GM21825 (cell line): ENCODE measurements around the gene SAMD1.

Source experiments
- ATAC-seq: cut with Tn5 transposase; IDR thresholded peaks from one replicate; pipeline ENCODE4 v1.9.1; 2021; ENCODE audit warnings: mild to moderate bottlenecking, moderate library complexity; ENCODE audit not compliant: unreplicated experiment

Gene SAMD1

DNA sequence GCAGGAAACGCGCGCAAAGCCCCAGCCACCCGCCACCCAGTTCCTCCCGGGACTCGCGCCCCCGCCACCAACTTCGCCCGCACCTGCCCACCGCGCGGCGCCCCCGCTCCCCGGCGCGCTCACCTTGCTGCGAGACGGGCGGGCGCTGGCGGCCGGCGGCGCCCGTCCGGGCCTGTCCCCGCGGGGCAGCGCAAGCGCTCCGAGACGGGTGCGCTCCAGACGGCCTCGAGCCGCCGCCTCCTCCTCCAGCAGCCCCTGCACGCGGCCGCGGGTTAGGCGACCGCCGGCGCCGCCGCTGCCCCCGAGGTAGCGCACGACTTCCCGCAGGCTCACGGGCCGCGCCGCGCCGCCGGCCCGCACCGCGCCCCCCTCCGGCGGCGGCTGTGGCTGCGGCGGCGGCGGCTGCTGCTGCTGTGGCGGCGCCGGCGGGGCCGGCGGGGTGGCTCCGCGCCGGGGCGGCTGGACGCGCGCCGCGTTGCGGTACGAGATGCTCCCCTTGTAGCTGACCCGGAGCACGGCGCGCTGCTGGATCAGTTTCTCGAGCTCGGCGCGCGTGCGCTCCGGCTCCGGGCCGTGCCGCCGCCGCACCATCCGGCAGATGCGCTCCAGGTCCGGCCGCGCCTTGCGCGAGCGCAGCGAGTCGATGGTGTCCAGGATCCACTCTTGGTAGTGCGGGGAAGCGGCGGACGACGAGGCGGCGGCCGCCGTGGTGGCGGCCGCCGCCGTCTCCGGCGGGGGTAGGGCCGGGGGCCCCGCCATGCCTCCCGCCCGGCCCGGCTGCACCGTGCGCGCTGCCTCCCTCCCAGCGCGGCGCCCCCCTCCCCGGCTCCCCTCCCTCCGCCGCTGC lies 666 bp downstream of the SAMD1 start:
- ATAC-seq = no peak

DNA sequence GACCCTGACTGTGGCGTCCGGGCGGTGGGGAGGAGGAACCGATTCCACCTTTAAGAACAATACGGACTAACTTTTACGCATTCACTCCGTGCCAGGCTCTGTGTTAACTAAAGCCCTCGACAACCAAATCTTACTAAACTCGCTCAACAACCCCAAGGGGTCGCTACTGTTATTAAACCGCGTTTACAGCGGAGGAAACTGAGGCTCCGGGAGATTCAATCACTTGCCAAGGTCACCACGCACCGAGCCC lies 1.2 kb downstream of the SAMD1 start:
- no peak for ATAC-seq

DNA sequence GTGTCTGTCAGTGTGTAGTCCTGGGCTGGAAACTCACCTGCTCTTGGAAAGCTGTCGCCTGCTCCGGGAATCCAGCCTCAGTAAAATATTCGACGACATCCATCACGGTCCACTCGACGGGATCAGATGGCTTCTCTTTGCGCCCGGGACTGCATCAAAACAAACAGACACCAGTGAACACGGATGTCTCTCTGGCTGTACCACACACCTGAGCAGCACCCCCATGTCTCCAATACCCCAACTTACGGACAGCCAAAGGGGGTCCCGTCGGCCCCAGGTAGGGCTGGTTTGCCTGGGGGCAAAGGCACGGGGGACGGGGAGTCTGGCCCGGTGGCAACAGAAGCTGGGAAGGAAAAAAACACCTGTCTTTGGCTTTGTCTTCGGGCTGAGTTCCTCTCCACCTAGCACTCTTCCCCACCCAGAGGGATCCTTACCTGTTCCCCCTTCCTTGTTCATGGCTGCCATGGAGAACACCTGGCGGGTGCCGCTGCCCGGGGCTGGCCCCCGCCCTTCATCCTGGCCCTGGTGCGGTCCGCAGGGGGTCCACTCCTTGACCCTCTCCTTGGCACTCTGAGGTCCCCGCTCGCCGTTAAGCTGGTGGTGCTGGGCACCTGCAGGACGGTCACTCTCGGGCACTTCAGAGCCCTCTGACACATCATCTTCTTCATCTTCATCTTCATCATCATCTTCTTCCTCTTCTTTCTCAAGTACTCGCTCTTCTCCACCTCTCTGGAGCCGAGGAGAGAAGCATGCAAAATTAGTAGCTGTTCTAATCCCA lies 1.7 kb downstream of the SAMD1 start:
- no peak for ATAC-seq

DNA sequence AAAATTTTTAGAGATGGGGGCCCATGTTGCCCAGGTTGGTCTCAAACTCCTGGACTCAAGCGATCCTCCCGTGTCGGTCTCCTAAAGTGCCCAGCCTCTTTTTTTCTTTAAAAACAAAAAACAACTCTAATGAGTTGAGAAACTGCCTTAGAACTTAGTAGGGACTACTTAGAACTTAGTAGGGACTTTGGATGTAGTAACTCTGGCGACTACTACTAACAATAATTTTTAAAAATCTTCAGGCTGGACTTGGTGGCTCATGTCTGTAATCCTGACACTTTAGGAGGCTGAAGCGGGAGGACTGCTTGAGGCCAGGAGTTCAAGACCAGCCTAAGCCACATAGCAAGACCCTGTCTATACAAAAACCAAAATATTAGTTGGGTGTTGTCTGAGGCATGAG lies 4.5 kb downstream of the SAMD1 start:
- no peak for ATAC-seq

- no peak for ATAC-seq
These were observed 5.1 kb downstream of the SAMD1 start, which contains the start of gene C19orf67 for GRCh38 chr19:14085309-14085995. Gene C19orf67 (minus strand): TSS chr19:14085783. CDS start chr19:14085627, 156 bp downstream.

DNA sequence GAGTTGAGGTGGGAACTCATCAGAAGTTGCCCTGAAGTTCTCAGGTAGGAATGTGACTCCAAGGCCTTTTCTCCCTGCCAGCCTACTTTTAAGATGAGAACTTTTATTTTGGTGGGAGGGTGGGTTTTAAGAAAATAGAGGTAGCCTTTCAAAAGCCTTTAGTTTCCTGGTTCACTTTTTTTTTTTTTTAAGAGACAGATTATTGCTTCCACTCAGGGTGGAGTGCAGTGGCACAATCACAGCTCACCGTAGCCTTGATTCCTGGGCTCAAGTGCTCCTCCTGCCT lies 7.9 kb downstream of the SAMD1 start:
- no peak for ATAC-seq

DNA sequence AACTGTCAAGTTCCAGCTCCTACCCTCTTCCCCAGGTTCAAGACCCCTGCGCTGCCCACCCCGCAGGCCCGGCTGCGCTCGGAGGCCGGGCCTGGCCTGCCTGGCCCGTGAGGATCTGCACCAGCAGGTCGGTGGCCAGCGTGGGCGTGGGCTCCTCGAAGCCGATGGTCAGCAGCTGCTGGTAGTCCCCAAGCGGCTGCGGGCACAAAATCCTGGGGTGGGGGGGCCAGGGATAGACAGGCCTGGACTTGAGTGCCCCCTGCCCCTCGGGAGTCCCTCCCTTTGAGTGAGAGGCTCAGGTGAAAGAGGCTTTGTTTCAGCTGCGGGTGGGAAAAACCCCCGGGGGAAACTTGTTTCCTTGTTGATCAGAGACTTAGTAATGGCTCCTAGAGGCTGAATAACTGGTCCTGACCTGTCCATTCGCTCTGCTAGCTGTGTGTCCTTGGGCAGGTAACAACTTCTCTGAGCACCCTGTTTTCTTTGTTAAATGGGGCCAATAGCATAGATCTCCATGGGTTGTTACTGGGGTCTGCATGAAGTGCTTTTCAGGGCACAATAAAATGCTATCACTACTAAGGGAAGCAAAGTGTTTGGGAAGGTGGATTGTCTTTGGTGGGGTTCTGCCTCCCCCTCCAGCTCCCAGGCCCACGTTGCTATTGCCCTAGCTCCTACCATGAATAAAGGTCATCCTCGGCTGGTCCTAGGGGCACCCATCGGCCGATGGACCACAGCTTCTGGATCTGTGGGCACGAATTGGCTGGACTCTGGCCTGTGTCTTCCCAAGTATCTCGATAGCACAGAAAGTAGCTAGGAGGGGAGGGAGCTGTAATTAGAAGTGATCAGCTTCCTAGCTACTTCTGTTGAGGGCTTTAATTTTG lies 8.5 kb downstream of the SAMD1 start:
- ATAC-seq = peak; percentile 17

DNA sequence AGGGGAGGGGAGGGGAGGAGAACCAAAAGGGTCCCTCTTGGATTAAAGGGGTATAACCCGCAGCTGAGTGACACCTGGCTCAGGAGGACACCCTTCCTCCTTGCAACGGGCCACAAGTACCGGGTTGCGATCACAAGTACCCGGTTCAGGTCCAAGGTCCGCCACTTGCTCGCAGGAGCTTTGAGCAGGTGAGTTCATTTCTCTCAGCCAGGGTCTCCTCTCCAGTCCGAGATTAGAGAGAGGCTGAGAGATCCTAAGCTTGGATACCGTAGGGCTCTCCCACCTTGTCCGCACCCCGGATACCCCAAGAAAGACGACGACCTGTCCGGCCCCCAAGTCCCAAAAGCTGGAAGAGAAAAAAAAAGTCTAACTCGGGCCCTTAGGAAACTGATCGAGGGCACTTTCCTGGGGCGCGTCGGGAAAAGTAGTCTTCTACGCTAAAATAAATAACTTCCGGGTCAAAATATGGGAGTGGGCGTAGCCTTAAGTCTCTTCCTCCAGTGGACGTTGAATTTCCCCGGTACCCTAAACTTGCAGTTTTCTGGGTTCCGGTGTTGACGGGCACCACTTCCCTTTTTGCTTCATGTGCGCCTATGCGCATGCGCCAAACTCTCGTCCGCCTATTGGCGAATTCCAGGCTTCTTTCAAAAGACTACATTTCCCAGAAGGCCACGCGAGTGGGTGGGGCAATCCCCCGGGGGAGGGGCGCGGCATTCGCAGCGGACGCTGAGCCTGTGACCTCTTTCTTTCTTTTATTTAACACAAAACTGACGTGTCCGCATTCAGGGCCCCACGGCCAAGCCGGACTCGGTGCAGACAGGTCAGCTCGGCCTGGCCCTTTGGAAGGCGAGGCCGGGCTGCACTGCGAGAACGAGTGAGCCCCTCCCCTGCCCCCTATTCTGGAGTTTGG lies 9.4 kb downstream of the SAMD1 start:
- peak; percentile 79 for ATAC-seq

GRCh38 chr19:14078411-14078810 lies 12.1 kb downstream of the SAMD1 start:
- ATAC-seq = no peak

- ATAC-seq = no peak
These were observed 16.4 kb downstream of the SAMD1 start for GRCh38 chr19:14073925-14074838.

- peak; percentile 43 for ATAC-seq
These were observed 17.2 kb downstream of the SAMD1 start for GRCh38 chr19:14073261-14073924.

GRCh38 chr19:14072535-14073260 lies 17.9 kb downstream of the SAMD1 start, which contains the start of gene MISP3:
Gene MISP3 (plus strand): TSS chr19:14072786. CDS start chr19:14073310, 524 bp downstream.
- ATAC-seq = no peak

GRCh38 chr19:14070268-14071050 lies 20.1 kb downstream of the SAMD1 start:
- no peak for ATAC-seq

DNA sequence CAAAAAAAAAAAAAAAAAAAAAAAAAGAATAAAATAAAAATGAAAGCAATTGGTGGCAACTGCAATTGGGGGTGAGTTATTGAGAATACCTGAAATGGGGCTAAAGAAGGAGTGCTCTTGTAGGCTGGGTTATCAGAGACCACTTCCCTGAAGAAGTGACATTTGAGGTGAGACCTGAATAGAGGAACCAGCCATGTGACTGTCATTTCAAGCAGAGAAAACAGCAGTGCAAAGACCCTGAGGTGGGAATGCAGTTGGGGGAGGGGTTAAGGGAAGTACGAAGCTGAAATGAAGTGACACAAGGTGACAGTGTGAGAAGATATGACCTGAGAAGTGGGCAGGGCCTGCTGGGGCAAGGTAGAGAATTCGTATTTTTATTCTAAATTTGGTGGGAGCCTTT lies 24.4 kb downstream of the SAMD1 start:
- no peak for ATAC-seq

- ATAC-seq = no peak
These were observed 27.4 kb downstream of the SAMD1 start for GRCh38 chr19:14063105-14063504.

- no peak for ATAC-seq
These were observed 28.0 kb downstream of the SAMD1 start for GRCh38 chr19:14062558-14062855.
